Body of pancreas (tissue), 4 donors: ENCODE results near the gene PITX3.

Experiments used
- CTCF ChIP-seq, 7 experiments: fragments of 450-650 bp in 4 of 7; fragments of 200-600 bp in 3 of 7; sonication (generic) in 3 of 7; IDR thresholded peaks; one replicate each; pipeline ENCODE4 v1.5.1; 2016 to 2019; ENCODE audit warnings: antibody characterized with exemption in 7 of 7
- POLR2A ChIP-seq, 3 donors: fragments of 450-650 bp; IDR thresholded peaks; one replicate each; pipeline ENCODE4 v1.6.1; 2016; ENCODE audit warnings: antibody characterized with exemption in 3 of 3, mild to moderate bottlenecking in 2 of 3

- no peak for TF ChIP-seq CTCF (IDR thresholded peaks at IDR 0.05)
- TF ChIP-seq POLR2A (IDR thresholded peaks at IDR 0.05) = no peak
Observed at GRCh38 chr10:102283890-102284289, 42.6 kb upstream of the PITX3 start.
